ENCODE results near the gene TPI1.

DNA sequence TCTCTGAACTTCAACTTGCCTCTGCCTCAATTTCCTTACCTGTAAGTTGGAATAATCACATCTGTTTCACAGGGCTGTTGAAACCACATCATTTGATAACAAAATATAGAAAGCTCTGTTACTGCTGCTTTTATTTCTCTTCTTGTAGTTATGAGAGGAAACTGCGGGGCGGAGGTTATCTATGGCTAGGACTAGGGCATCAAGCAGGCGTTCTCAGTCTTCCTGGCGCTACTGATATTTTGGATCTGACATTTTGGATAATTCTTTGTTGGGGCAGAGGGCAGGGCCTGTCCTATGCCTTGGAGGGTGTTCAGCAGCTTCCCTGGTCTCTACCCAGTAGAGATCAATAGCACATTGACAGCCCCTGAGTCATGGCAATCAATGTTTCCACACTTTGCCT is 35.2 kb upstream of the TPI1 start:
- no peak for TF ChIP-seq EZH2 (IDR thresholded peaks at IDR 0.05)
- TF ChIP-seq POLR2AphosphoS5 (IDR thresholded peaks at IDR 0.05; ENCODE audit: borderline replicate concordance, low read depth, low read length), result no peak
- no peak for TF ChIP-seq FOXP2 (optimal IDR thresholded peaks at IDR 0.05; ENCODE audit: control extremely low read depth, extremely low read length, insufficient read depth)

All from SK-N-MC (cell line).